Neural progenitor cell (in vitro differentiated cells): ENCODE data around the gene NEAT1. TPM values are rescaled to one million over a fixed set of nuclear protein-coding genes. Genes with fewer than 3 reads are reported as not detected.

Experiments used
- DNase-seq: peaks from one replicate; pipeline ENCODE4 v3.0.0-alpha.2; 2016; ENCODE audit warnings: low spot score
- H2AFZ ChIP-seq: fragments of 200-600 bp; sonication (generic); replicated peaks from 2 replicates; pipeline ENCODE4 v1.6.1; 2016; ENCODE audit warnings: antibody characterized with exemption
- H3F3A ChIP-seq: fragments of 200-600 bp; sonication (generic); 2 replicates; pipeline ENCODE4 v1.6.1; 2016; ENCODE audit warnings: antibody characterized with exemption, low read depth
- H3K27ac ChIP-seq: fragments of 200-600 bp; sonication (generic); 2 replicates; pipeline ENCODE4 v1.5.1; 2016; ENCODE audit warnings: mild to moderate bottlenecking
- H3K27me3 ChIP-seq: fragments of 200-600 bp; sonication (generic); 2 replicates; pipeline ENCODE4 v1.6.1; 2016; ENCODE audit warnings: mild to moderate bottlenecking, moderate library complexity
- H3K36me3 ChIP-seq: fragments of 200-600 bp; sonication (generic); 2 replicates; pipeline ENCODE4 v1.5.1; 2016
- H3K4me1 ChIP-seq: fragments of 200-600 bp; sonication (generic); 2 replicates; pipeline ENCODE4 v1.6.1; 2016; ENCODE audit warnings: mixed run types
- H3K4me2 ChIP-seq: fragments of 200-600 bp; sonication (generic); 2 replicates; pipeline ENCODE4 v1.6.1; 2016
- H3K4me3 ChIP-seq: fragments of 200-600 bp; sonication (generic); 2 replicates; pipeline ENCODE4 v1.5.1; 2016
- H3K79me2 ChIP-seq: fragments of 200-600 bp; sonication (generic); 2 replicates; pipeline ENCODE4 v1.6.1; 2016; ENCODE audit warnings: low read depth
- H3K9ac ChIP-seq: fragments of 200-600 bp; sonication (generic); 2 replicates; pipeline ENCODE4 v1.6.1; 2016
- H3K9me3 ChIP-seq: fragments of 200-600 bp; sonication (generic); 2 replicates; pipeline ENCODE4 v1.5.1; 2016; ENCODE audit warnings: low read depth
- H4K20me1 ChIP-seq: fragments of 200-600 bp; sonication (generic); 2 replicates; pipeline ENCODE4 v1.6.1; 2016; ENCODE audit warnings: low read depth
- H3K27ac Mint-ChIP-seq: 3 replicates; pipeline ENCODE4 v1.8.0; 2021; ENCODE audit warnings: mixed read lengths
- H3K27me3 Mint-ChIP-seq: 2 replicates; pipeline ENCODE4 v1.8.0; 2022; ENCODE audit warnings: low read depth, mild to moderate bottlenecking, inconsistent platforms, moderate library complexity, mixed read lengths; ENCODE audit not compliant: insufficient read depth
- H3K36me3 Mint-ChIP-seq: 3 replicates; pipeline ENCODE4 v1.8.0; 2021; ENCODE audit warnings: mixed read lengths
- H3K4me1 Mint-ChIP-seq: 3 replicates; pipeline ENCODE4 v1.8.0; 2021; ENCODE audit warnings: mixed read lengths
- H3K4me3 Mint-ChIP-seq: 3 replicates; pipeline ENCODE4 v1.8.0; 2021; ENCODE audit warnings: mild to moderate bottlenecking, moderate library complexity, mixed read lengths
- H3K9me3 Mint-ChIP-seq: 3 replicates; pipeline ENCODE4 v1.8.0; 2020; ENCODE audit warnings: mixed read lengths
- EZH2 ChIP-seq: fragments of 200-600 bp; sonication (generic); IDR thresholded peaks from 2 replicates; pipeline ENCODE4 v1.6.1; 2017; ENCODE audit warnings: antibody characterized with exemption, mild to moderate bottlenecking, moderate library complexity
- EZH2phosphoT487 ChIP-seq: fragments of 200-600 bp; sonication (generic); IDR thresholded peaks from 2 replicates; pipeline ENCODE4 v1.6.1; 2017; ENCODE audit warnings: antibody characterized with exemption
- total RNA-seq: library from RNA; depleted of rRNA; stranded (reverse); fragments of >200 nt; gene quantifications from 2 replicates; pipeline ENCODE4 v1.2.3, GENCODE V29; 2015; ENCODE audit warnings: low replicate concordance
- TF ChIP-seq, protein P1 (sequence below): fragments of 200-600 bp; sonication (generic); IDR thresholded peaks from 2 replicates; pipeline ENCODE4 v1.5.1; 2017; ENCODE audit warnings: antibody characterized with exemption, mild to moderate bottlenecking

The NEAT1 gene
- total RNA-seq, 1 donor from 2014 or later = 4.0 TPM

- no peaks in the 10 kb centered on the region for H3K36me3 ChIP-seq
- no peak overlapping the region for H2AFZ ChIP-seq
- no peak overlapping the region for H3K4me3 ChIP-seq
- H3F3A ChIP-seq = no peaks in the 10 kb centered on the region
- no peak overlapping the region for H3K4me2 ChIP-seq
- H3K79me2 ChIP-seq = no peaks in the 10 kb centered on the region
- Mint-ChIP-seq H3K4me1 (peaks cover 4% of the 10 kb centered on the region), H3K27me3 (peaks cover 8% of the 10 kb centered on the region), H3K36me3 (peaks cover 8% of the 10 kb centered on the region), H3K9me3 (no peaks in the 10 kb centered on the region), H3K27ac (no peak overlapping the region), H3K4me3 (no peak overlapping the region)
- H3K27me3 ChIP-seq = no peaks in the 10 kb centered on the region
- TF ChIP-seq, protein P1, sequence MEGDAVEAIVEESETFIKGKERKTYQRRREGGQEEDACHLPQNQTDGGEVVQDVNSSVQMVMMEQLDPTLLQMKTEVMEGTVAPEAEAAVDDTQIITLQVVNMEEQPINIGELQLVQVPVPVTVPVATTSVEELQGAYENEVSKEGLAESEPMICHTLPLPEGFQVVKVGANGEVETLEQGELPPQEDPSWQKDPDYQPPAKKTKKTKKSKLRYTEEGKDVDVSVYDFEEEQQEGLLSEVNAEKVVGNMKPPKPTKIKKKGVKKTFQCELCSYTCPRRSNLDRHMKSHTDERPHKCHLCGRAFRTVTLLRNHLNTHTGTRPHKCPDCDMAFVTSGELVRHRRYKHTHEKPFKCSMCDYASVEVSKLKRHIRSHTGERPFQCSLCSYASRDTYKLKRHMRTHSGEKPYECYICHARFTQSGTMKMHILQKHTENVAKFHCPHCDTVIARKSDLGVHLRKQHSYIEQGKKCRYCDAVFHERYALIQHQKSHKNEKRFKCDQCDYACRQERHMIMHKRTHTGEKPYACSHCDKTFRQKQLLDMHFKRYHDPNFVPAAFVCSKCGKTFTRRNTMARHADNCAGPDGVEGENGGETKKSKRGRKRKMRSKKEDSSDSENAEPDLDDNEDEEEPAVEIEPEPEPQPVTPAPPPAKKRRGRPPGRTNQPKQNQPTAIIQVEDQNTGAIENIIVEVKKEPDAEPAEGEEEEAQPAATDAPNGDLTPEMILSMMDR = no peak
- TF ChIP-seq EZH2phosphoT487 (no peak), EZH2 (no peak)
- peaks cover 4% of the 10 kb centered on the region for H4K20me1 ChIP-seq
- H3K9me3 ChIP-seq = no peaks in the 10 kb centered on the region
- no peaks in the 10 kb centered on the region for H3K4me1 ChIP-seq
- no peak overlapping the region for H3K9ac ChIP-seq
- H3K27ac ChIP-seq = no peak overlapping the region
- DNase-seq = no peak
Observed at GRCh38 chr11:65396769-65397745, 25.5 kb upstream of the NEAT1 start.

DNA sequence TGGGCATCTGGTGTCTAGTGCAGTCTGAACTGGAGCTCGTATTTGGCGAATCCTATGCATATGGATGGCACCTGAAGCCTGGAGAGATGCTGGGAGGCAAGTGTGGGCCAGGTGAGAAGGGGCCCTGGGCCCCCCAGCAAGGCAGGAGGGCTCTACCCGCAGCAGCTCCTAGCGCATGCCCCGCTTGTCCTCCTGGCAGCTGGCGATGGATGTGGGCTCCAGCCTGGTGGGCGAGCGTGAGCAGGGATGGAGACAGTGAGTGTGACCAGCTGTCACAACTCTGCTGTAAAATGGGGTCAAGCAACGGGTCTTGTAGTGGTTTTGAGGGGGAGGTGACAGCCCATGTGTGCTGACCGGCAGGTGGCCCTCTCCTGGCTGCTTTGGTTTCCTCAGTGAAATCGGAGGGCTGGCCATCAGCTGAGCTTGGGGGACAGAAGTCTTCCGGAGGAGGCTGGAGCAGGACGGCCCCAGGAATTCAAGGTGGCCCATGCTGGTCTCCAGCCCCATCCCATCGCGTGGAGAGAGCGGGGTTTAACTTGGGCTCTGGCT is 24.2 kb upstream of the NEAT1 start:
- no peaks in the 10 kb centered on the region for H3K9me3 Mint-ChIP-seq
- Histone ChIP-seq H3K4me3 (no peak overlapping the region), H3K4me2 (no peak overlapping the region), H3F3A (no peaks in the 10 kb centered on the region), H3K27me3 (no peaks in the 10 kb centered on the region), H3K27ac (no peak overlapping the region), H3K9me3 (no peaks in the 10 kb centered on the region), H3K79me2 (no peaks in the 10 kb centered on the region), H4K20me1 (peaks cover 4% of the 10 kb centered on the region), H3K9ac (no peak overlapping the region), H2AFZ (no peak overlapping the region), H3K4me1 (no peaks in the 10 kb centered on the region), H3K36me3 (no peaks in the 10 kb centered on the region)
- H3K4me3 Mint-ChIP-seq = no peak overlapping the region
- H3K4me1 Mint-ChIP-seq = peaks cover 4% of the 10 kb centered on the region
- TF ChIP-seq EZH2 = no peak
- TF ChIP-seq EZH2phosphoT487 = no peak
- TF ChIP-seq, protein P1 = no peak
- no peak overlapping the region for H3K27ac Mint-ChIP-seq
- no peak for DNase-seq
- H3K27me3 Mint-ChIP-seq = peaks cover 8% of the 10 kb centered on the region
- H3K36me3 Mint-ChIP-seq = peaks cover 13% of the 10 kb centered on the region

- peaks cover 13% of the 10 kb centered on the region for H3K36me3 Mint-ChIP-seq
- TF ChIP-seq EZH2phosphoT487 (no peak), EZH2 (no peak)
- TF ChIP-seq, protein P1 = no peak
Observed at GRCh38 chr11:65399249-65399648, 23.3 kb upstream of the NEAT1 start.

More at GRCh38 chr11:65399249-65399648, 23.3 kb upstream of the NEAT1 start:
- H3K4me2 ChIP-seq = no peak overlapping the region
- Mint-ChIP-seq H3K27ac (no peak overlapping the region), H3K4me3 (no peak overlapping the region), H3K4me1 (peaks cover 4% of the 10 kb centered on the region), H3K27me3 (peaks cover 8% of the 10 kb centered on the region), H3K9me3 (no peaks in the 10 kb centered on the region)
- no peak for DNase-seq
- no peak overlapping the region for H3K27ac ChIP-seq
- H3K27me3 ChIP-seq = no peaks in the 10 kb centered on the region
- no peaks in the 10 kb centered on the region for H3K9me3 ChIP-seq
- H3K9ac ChIP-seq = no peak overlapping the region
- H3K4me1 ChIP-seq = no peaks in the 10 kb centered on the region
- H3K4me3 ChIP-seq = no peak overlapping the region
- no peak overlapping the region for H2AFZ ChIP-seq
- H3K36me3 ChIP-seq = no peaks in the 10 kb centered on the region
- no peaks in the 10 kb centered on the region for H3K79me2 ChIP-seq
- H4K20me1 ChIP-seq = no peaks in the 10 kb centered on the region
- no peaks in the 10 kb centered on the region for H3F3A ChIP-seq
